Endothelial cell of umbilical vein (primary cell): Measurements from ENCODE around the gene ARG2. TPM values are rescaled to one million over a fixed set of nuclear protein-coding genes. Genes with fewer than 3 reads are reported as not detected.

ENCODE experiments used
- BruUV-seq: library from RNA; stranded (reverse); fragments of 400-500 nt; replicated peaks from 2 replicates; lab custom pipeline; 2021; lab: Mats Ljungman, UMichigan
- CTCF ChIA-PET: fragments of 300-600, 350-600 bp; sonication (Branson Sonifier 250); formaldehyde crosslinking; loops from one replicate; lab custom pipeline; 2021; ENCODE audit warnings: antibody characterized with exemption, inconsistent platforms; lab: Charles Lee
- POLR2A ChIA-PET: fragments of 300-600, 350-600 bp; sonication (Branson Sonifier 250); formaldehyde crosslinking; loops from one replicate; lab custom pipeline; 2021; ENCODE audit warnings: antibody characterized with exemption, inconsistent platforms; lab: Charles Lee
- DNase-seq: peaks from one replicate; pipeline ENCODE4 v3.0.0-alpha.2; 2011; ENCODE audit warnings: low read depth, low spot score
- FAIRE-seq: peaks from 2 replicates; lab custom pipeline; 2011; peaks lifted over from hg19 to GRCh38; lab: Jason Lieb, UNC
- H2AFZ ChIP-seq: 2 replicates; pipeline ENCODE4 v1.6.0; 2012; ENCODE audit warnings: low read depth, low read length, control low read depth, inconsistent platforms
- H3K27ac ChIP-seq: 2 replicates; pipeline ENCODE4 v1.5.1; 2011; ENCODE audit warnings: low read depth, mild to moderate bottlenecking, control low read depth, low read length, moderate library complexity; ENCODE audit not compliant: insufficient read depth
- H3K27me3 ChIP-seq, 2 experiments: 2 replicates each; pipeline versions ENCODE4 v1.6.0 to v1.6.1; 2011; ENCODE audit warnings: low read length in 2 of 2, mixed read lengths in 1 of 2; ENCODE audit not compliant: control insufficient read depth in 2 of 2, insufficient read depth in 2 of 2
- H3K36me3 ChIP-seq, 2 experiments: 2 replicates in 1 of 2; 3 replicates in 1 of 2; pipeline ENCODE4 v1.5.1; 2011; ENCODE audit warnings: low read length in 2 of 2, mild to moderate bottlenecking in 1 of 2, moderate library complexity in 1 of 2; ENCODE audit not compliant: control insufficient read depth in 2 of 2, insufficient read depth in 2 of 2; ENCODE audit errors: extremely low read depth in 1 of 2
- H3K4me1 ChIP-seq: 3 replicates; pipeline ENCODE4 v1.5.1; 2011; ENCODE audit warnings: mild to moderate bottlenecking, low read length; ENCODE audit not compliant: control insufficient read depth, insufficient read depth; ENCODE audit errors: extremely low read depth
- H3K4me2 ChIP-seq: 2 replicates; pipeline ENCODE4 v1.6.1; 2011; ENCODE audit warnings: low read length, control low read depth, mixed read lengths; ENCODE audit not compliant: insufficient read depth
- H3K4me3 ChIP-seq, 3 experiments: fragments of 200-600 bp in 1 of 3; sonication (generic), shearing (Covaris generic) in 1 of 3; replicated peaks in 1 of 3; 2 replicates each; pipeline ENCODE4 v1.5.1; 2011 to 2016; ENCODE audit warnings: control low read depth in 3 of 3, low read length in 3 of 3, mild to moderate bottlenecking in 2 of 3, inconsistent platforms in 1 of 3, low read depth in 1 of 3, moderate library complexity in 1 of 3; ENCODE audit not compliant: insufficient read depth in 1 of 3
- H3K79me2 ChIP-seq: 2 replicates; pipeline ENCODE4 v1.6.0; 2012; ENCODE audit warnings: low read length, inconsistent platforms; ENCODE audit not compliant: control insufficient read depth, insufficient read depth
- H3K9ac ChIP-seq: replicated peaks from 2 replicates; pipeline ENCODE3; 2011; ENCODE audit warnings: low read length, control low read depth; ENCODE audit not compliant: insufficient read depth; ENCODE audit errors: extremely low read depth
- H3K9me1 ChIP-seq: replicated peaks from 3 replicates; pipeline ENCODE4 v1.6.0; 2011; ENCODE audit warnings: mild to moderate bottlenecking, low read length; ENCODE audit not compliant: control insufficient read depth, insufficient read depth; ENCODE audit errors: extremely low read depth
- H3K9me3 ChIP-seq: replicated peaks from 2 replicates; pipeline ENCODE4 v1.5.1; 2012; ENCODE audit warnings: low read length, inconsistent platforms; ENCODE audit not compliant: control insufficient read depth, insufficient read depth
- H4K20me1 ChIP-seq: replicated peaks from 2 replicates; pipeline ENCODE3; 2011; ENCODE audit warnings: mild to moderate bottlenecking, low read length; ENCODE audit not compliant: control insufficient read depth, insufficient read depth; ENCODE audit errors: extremely low read depth
- CTCF ChIP-seq, 2 donors: IDR thresholded peaks; 1 replicate in 1 of 2; 2 replicates in 1 of 2; pipeline ENCODE4 v1.5.1; 2011; ENCODE audit warnings: low read length in 2 of 2, mild to moderate bottlenecking in 2 of 2, moderate library complexity in 2 of 2, control low read depth in 1 of 2, inconsistent platforms in 1 of 2, low read depth in 1 of 2; ENCODE audit not compliant: insufficient read depth in 1 of 2; ENCODE audit errors: extremely low read depth in 1 of 2
- EZH2 ChIP-seq: IDR thresholded peaks from 2 replicates; pipeline ENCODE4 v1.6.1; 2012; ENCODE audit warnings: borderline replicate concordance, low read depth, mild to moderate bottlenecking, moderate library complexity, low read length, inconsistent platforms; ENCODE audit not compliant: severe bottlenecking
- FOS ChIP-seq: IDR thresholded peaks from 2 replicates; pipeline ENCODE4 v1.6.1; 2011; ENCODE audit warnings: mild to moderate bottlenecking, low read length, moderate library complexity, borderline replicate concordance; ENCODE audit not compliant: insufficient read depth
- GATA2 ChIP-seq: IDR thresholded peaks from 2 replicates; pipeline ENCODE4 v1.7.0; 2011; ENCODE audit warnings: low read depth, mild to moderate bottlenecking, moderate library complexity, mixed read lengths, low read length; ENCODE audit not compliant: insufficient read length, insufficient read depth
- JUN ChIP-seq: IDR thresholded peaks from 2 replicates; pipeline ENCODE4 v1.6.1; 2011; ENCODE audit warnings: borderline replicate concordance, low read depth; ENCODE audit not compliant: insufficient read length, insufficient read depth
- MAX ChIP-seq: IDR thresholded peaks from 2 replicates; pipeline ENCODE4 v1.6.1; 2011; ENCODE audit not compliant: insufficient read depth, insufficient read length
- MYC ChIP-seq: IDR thresholded peaks from one replicate; pipeline ENCODE4 v1.6.1; 2011; ENCODE audit warnings: mild to moderate bottlenecking, low read depth, low read length
- POLR2A ChIP-seq: IDR thresholded peaks from 2 replicates; pipeline ENCODE4 v1.6.1; 2012; ENCODE audit warnings: low read depth, mild to moderate bottlenecking, control low read depth, low read length
- POLR2AphosphoS5 ChIP-seq: IDR thresholded peaks from 2 replicates; pipeline ENCODE4 v1.6.1; 2012; ENCODE audit warnings: low read depth, mild to moderate bottlenecking, control low read depth, low read length, moderate library complexity; ENCODE audit not compliant: insufficient read depth
- dilution Hi-C: fragments of 300-500 bp; cut with MboI; formaldehyde crosslinking; loops from one replicate; pipeline ENCODE4 v1.15.0; 2019; ENCODE audit warnings: low sequenced_read_pairs; ENCODE audit not compliant: extremely low pct_ligation_motif_present
- intact Hi-C: fragments of 100-400 bp; cut with micrococcal nuclease; formaldehyde crosslinking; loops from one replicate; pipeline ENCODE4 v1.10.0; 2022
- polyA plus RNA-seq, 4 experiments: library from polyadenylated mRNA; depleted of rRNA in 3 of 4; stranded (reverse) in 3 of 4; unstranded in 1 of 4; fragments of >200 nt; gene quantifications; 2 replicates each; pipeline versions ENCODE4 v1.2.1 to v1.2.3, GENCODE V29; 2011 to 2012; ENCODE audit warnings: missing spikeins in 1 of 4
- total RNA-seq: library from RNA; stranded (reverse); gene quantifications from 2 replicates; pipeline ENCODE4 v1.2.3, GENCODE V29; 2021

The ARG2 gene
- total and polyA plus RNA-seq, 2 donors (not counting 3 experiments of a cell fraction or from before 2014, with no cell fraction given) = 16.6 to 22.5 TPM

DNA sequence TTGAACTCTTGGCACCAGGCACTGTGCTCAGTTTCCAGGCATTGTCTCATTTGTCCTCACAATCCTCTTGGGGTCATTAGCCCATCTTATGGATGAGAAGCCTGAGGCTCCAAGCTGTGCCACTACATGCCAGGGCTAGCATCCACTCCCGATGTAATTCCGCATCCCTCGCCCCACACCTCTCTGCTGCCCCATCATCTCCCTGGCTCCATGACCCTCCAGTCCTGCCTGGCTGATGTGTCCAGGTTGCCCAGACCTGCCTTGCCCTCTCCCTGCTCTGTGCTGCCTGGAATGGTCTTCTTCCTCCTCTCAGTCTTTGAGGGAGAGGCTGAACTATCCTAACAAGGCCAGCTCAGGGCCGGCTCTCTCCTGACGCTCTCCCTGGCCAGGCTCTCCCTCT, 47.1 kb upstream of the ARG2 start:
- Histone ChIP-seq H3K79me2 (no peaks in the 10 kb centered on the region), H3K9ac (no peak overlapping the region), H3K36me3 (no peaks in the 10 kb centered on the region), H3K27ac (no peak overlapping the region), H3K4me3 (no peak overlapping the region), H3K4me2 (no peak overlapping the region), H3K4me1 (no peaks in the 10 kb centered on the region), H2AFZ (no peak overlapping the region), H3K9me1 (no peaks in the 10 kb centered on the region), H3K9me3 (no peaks in the 10 kb centered on the region), H4K20me1 (no peaks in the 10 kb centered on the region), H3K27me3 (peaks cover 0 to 3% of the 10 kb centered on the region in 2 experiments)
- intact Hi-C loops (no loop called here), dilution Hi-C loops (no loop called here)
- no peak for TF ChIP-seq POLR2AphosphoS5
- TF ChIP-seq EZH2 = no peak
- no peak for TF ChIP-seq POLR2A
- no peak for TF ChIP-seq MYC
- TF ChIP-seq CTCF (IDR thresholded peaks at IDR 0.05; ENCODE audit: extremely low read depth in 1 of 2, insufficient read depth in 1 of 2, low read depth in 1 of 2, low read length in 2 of 2) = no peak
- no peak for TF ChIP-seq GATA2
- TF ChIP-seq MAX = no peak
- no peak for TF ChIP-seq FOS
- no peak for TF ChIP-seq JUN
- DNase-seq (no peak), FAIRE-seq (no peak)
- no TSS peak for BruUV-seq
- ChIA-PET CTCF (interaction anchor here (0.8 to 6.4 kb wide), 11 partner anchors 9 to 144 kb away, joined by 3 to 336 read pairs (median 30); partner anchors contain the start of gene PLEKHH1), POLR2A (no interaction called here)
